ENCODE results near the gene GPR153. TPM values are rescaled to one million over a fixed set of nuclear protein-coding genes. Genes with fewer than 3 reads are reported as not detected.

GPR153 gene
- polyA plus RNA-seq, 1 donor from 2014 or later: 26.9 TPM

- Histone ChIP-seq H3K9ac (ENCODE audit: low read length) (peak overlapping the region; percentile 60), H4K20me1 (ENCODE audit: insufficient read depth) (no peaks in the 10 kb centered on the region), H3K4me2 (ENCODE audit: low read length) (no peak overlapping the region), H3K27ac (ENCODE audit: low read length) (no peak overlapping the region), H3K9me2 (ENCODE audit: insufficient read depth, low read length) (no peaks in the 10 kb centered on the region), H2AFZ (ENCODE audit: low read depth, low read length) (no peak overlapping the region), H3K4me3 (ENCODE audit: low read length) (peak overlapping the region; percentile 68), H3K36me3 (ENCODE audit: insufficient read depth, low read length) (no peaks in the 10 kb centered on the region), H3K79me2 (replicated peaks; ENCODE audit: insufficient read depth, low read length) (no peaks in the 10 kb centered on the region), H3F3A (ENCODE audit: insufficient read depth, low read length, poor library complexity, severe bottlenecking) (no peaks in the 10 kb centered on the region), H3K9me3 (ENCODE audit: low read length) (no peaks in the 10 kb centered on the region), H3K27me3 (ENCODE audit: insufficient read depth, low read depth, low read length) (peaks cover 62% of the 10 kb centered on the region)
- peak; percentile 75 for TF ChIP-seq RAD21 (conservative IDR thresholded peaks at IDR 0.05)
- TF ChIP-seq REST (IDR thresholded peaks at IDR 0.05; ENCODE audit: borderline replicate concordance): peak; percentile 97
- TF ChIP-seq CTCF (IDR thresholded peaks at IDR 0.05; ENCODE audit: poor library complexity, severe bottlenecking): peak; percentile 79
- no peak for TF ChIP-seq TAF1 (IDR thresholded peaks at IDR 0.05; ENCODE audit: low read depth)
- TF ChIP-seq MXI1 (conservative IDR thresholded peaks at IDR 0.05; ENCODE audit: poor library complexity, severe bottlenecking): peak; percentile 44
- peak; percentile 68 for TF ChIP-seq EZH2 (IDR thresholded peaks at IDR 0.05; ENCODE audit: borderline replicate concordance, insufficient read depth, low read length, poor library complexity, severe bottlenecking)
- TF ChIP-seq EP300 (conservative IDR thresholded peaks at IDR 0.05; ENCODE audit: poor library complexity, severe bottlenecking): no peak
- peak; percentile 27 for TF ChIP-seq POLR2AphosphoS5 (IDR thresholded peaks at IDR 0.05)
- TF ChIP-seq SMC3 (conservative IDR thresholded peaks at IDR 0.05; ENCODE audit: poor library complexity): peak; percentile 69
Measured at GRCh38 chr1:6245086-6245868, 15.6 kb downstream of the GPR153 start.

GRCh38 chr1:6244401-6245049 is 16.4 kb downstream of the GPR153 start:
- Histone ChIP-seq H3K4me3 (ENCODE audit: low read length) (peak overlapping the region; percentile 43), H3K9me2 (ENCODE audit: insufficient read depth, low read length) (no peaks in the 10 kb centered on the region), H3K9ac (ENCODE audit: low read length) (peak overlapping the region; percentile 5), H3K36me3 (ENCODE audit: insufficient read depth, low read length) (no peaks in the 10 kb centered on the region), H3K27me3 (ENCODE audit: insufficient read depth, low read depth, low read length) (peaks cover 61% of the 10 kb centered on the region), H2AFZ (ENCODE audit: low read depth, low read length) (no peak overlapping the region), H3K79me2 (replicated peaks; ENCODE audit: insufficient read depth, low read length) (no peaks in the 10 kb centered on the region), H3K27ac (ENCODE audit: low read length) (no peak overlapping the region), H3K9me3 (ENCODE audit: low read length) (no peaks in the 10 kb centered on the region), H3K4me2 (ENCODE audit: low read length) (no peak overlapping the region), H3F3A (ENCODE audit: insufficient read depth, low read length, poor library complexity, severe bottlenecking) (no peaks in the 10 kb centered on the region), H4K20me1 (ENCODE audit: insufficient read depth) (no peaks in the 10 kb centered on the region)
- TF ChIP-seq TAF1 (IDR thresholded peaks at IDR 0.05; ENCODE audit: low read depth) (no peak), EZH2 (IDR thresholded peaks at IDR 0.05; ENCODE audit: borderline replicate concordance, insufficient read depth, low read length, poor library complexity, severe bottlenecking) (no peak), REST (IDR thresholded peaks at IDR 0.05; ENCODE audit: borderline replicate concordance) (no peak), RAD21 (conservative IDR thresholded peaks at IDR 0.05) (no peak), MXI1 (conservative IDR thresholded peaks at IDR 0.05; ENCODE audit: poor library complexity, severe bottlenecking) (no peak), SMC3 (conservative IDR thresholded peaks at IDR 0.05; ENCODE audit: poor library complexity) (no peak), POLR2AphosphoS5 (IDR thresholded peaks at IDR 0.05) (no peak), EP300 (conservative IDR thresholded peaks at IDR 0.05; ENCODE audit: poor library complexity, severe bottlenecking) (no peak), CTCF (IDR thresholded peaks at IDR 0.05; ENCODE audit: poor library complexity, severe bottlenecking) (no peak)

Data from neural cell (in vitro differentiated cells).